GM10248 (cell line): Measurements from ENCODE around the gene SRM.
A peak's percentile ranks its signal among the peaks of the same experiment; 100 is the strongest.
"Not testable (repeated sequence)": the region's sequence is repeated elsewhere in the genome, so short reads cannot be mapped to it uniquely, and the experiment has no call there.

ENCODE experiments used
- CTCF ChIA-PET: fragments of 300-600 bp; sonication (Branson Sonifier 250); formaldehyde crosslinking; extraction: SDS; loops from one replicate; lab custom pipeline; 2021; ENCODE audit warnings: antibody characterized with exemption; lab: Yijun Ruan, JAX
- POLR2A ChIA-PET: fragments of 350-650 bp; sonication (Branson Sonifier 250); formaldehyde crosslinking; extraction: SDS; loops from one replicate; lab custom pipeline; 2020; ENCODE audit warnings: antibody characterized with exemption; lab: Yijun Ruan, JAX
- DNase-seq: peaks from one replicate; pipeline ENCODE4 v3.0.0; 2012; ENCODE audit errors: extremely low spot score
- CTCF ChIP-seq: IDR thresholded peaks from 2 replicates; pipeline ENCODE4 v1.5.1; 2012; ENCODE audit warnings: mild to moderate bottlenecking, low read depth; ENCODE audit errors: extremely low read depth, missing control alignments, control extremely low read depth

Gene SRM

GRCh38 chr1:11065796-11066195 is 6.0 kb upstream of the SRM start:
- POLR2A ChIA-PET, result no interaction called here
- no peak for TF ChIP-seq CTCF
- CTCF ChIA-PET, result interaction anchor here (1.0 to 3.3 kb wide), 2 partner anchors 28 kb away, joined by 3 to 12 read pairs; no protein-coding TSS in a partner anchor

GRCh38 chr1:11064942-11065341 is 5.1 kb upstream of the SRM start:
- TF ChIP-seq CTCF, result no peak
- ChIA-PET CTCF (interaction anchor here (1.0 kb wide), 1 partner anchor 27 kb away, joined by 3 read pairs; no protein-coding TSS in a partner anchor), POLR2A (no interaction called here)
- no peak for DNase-seq

More at GRCh38 chr1:11065796-11066195, 6.0 kb upstream of the SRM start:
- no peak for DNase-seq

GRCh38 chr1:11063937-11064537 is 4.2 kb upstream of the SRM start:
- POLR2A ChIA-PET, DNase-seq: not testable (repeated sequence)
- CTCF ChIA-PET, result interaction anchor here (5.3 kb wide), 2 partner anchors 8 to 26 kb away, joined by 39 to 63 read pairs; no protein-coding TSS in a partner anchor

- DNase-seq, result peak; percentile 71
- CTCF ChIA-PET, result interaction anchor here (5.3 kb wide), 2 partner anchors 10 to 25 kb away, joined by 39 to 63 read pairs; no protein-coding TSS in a partner anchor
- no peak for TF ChIP-seq CTCF
- POLR2A ChIA-PET, result no interaction called here
These were observed 3.2 kb upstream of the SRM start for GRCh38 chr1:11062965-11063401.

GRCh38 chr1:11061652-11062365 is 2.0 kb upstream of the SRM start:
- CTCF ChIA-PET, result interaction anchor here (1.2 to 5.3 kb wide), 3 partner anchors 10 to 23 kb away, joined by 3 to 63 read pairs (median 39); no protein-coding TSS in a partner anchor
- TF ChIP-seq CTCF, result no peak
- no peak for DNase-seq
- POLR2A ChIA-PET, result interaction anchor here (0.8 kb wide), 1 partner anchor 9 kb away, joined by 3 read pairs; no protein-coding TSS in a partner anchor

GRCh38 chr1:11059155-11059967 is 457 bp downstream of the SRM start:
- no peak for DNase-seq
- CTCF ChIA-PET, result interaction anchor here (0.6 to 5.3 kb wide), 8 partner anchors 13 to 209 kb away, joined by 3 to 63 read pairs (median 4); no protein-coding TSS in a partner anchor
- TF ChIP-seq CTCF, result no peak
- POLR2A ChIA-PET, result interaction anchor here (0.6 kb wide), 1 partner anchor 13 kb away, joined by 4 read pairs; no protein-coding TSS in a partner anchor
